AG04449 (cell line): ENCODE measurements around the gene POLE.

Experiments used
- CTCF ChIA-PET: fragments of 350-600 bp; formaldehyde crosslinking; extraction: SDS; loops from one replicate; lab custom pipeline; 2021; ENCODE audit warnings: antibody characterized with exemption; lab: Yijun Ruan, JAX
- POLR2A ChIA-PET: fragments of 400-600, 350-600 bp; formaldehyde crosslinking; extraction: SDS; loops from one replicate; lab custom pipeline; 2020; ENCODE audit warnings: antibody characterized with exemption, inconsistent platforms; lab: Yijun Ruan, JAX
- DNase-seq: peaks from one replicate; pipeline ENCODE4 v3.0.0-alpha.2; 2010; ENCODE audit warnings: low read depth, low spot score
- H3K4me3 ChIP-seq: 2 replicates; pipeline ENCODE4 v1.5.1; 2011; ENCODE audit warnings: low read depth, mild to moderate bottlenecking, control low read depth, low read length
- TF ChIP-seq, protein P1 (sequence below): IDR thresholded peaks from one replicate; pipeline ENCODE4 v1.5.1; 2011; ENCODE audit warnings: mild to moderate bottlenecking, moderate library complexity, low read length, control low read depth, inconsistent platforms; ENCODE audit not compliant: insufficient read depth; ENCODE audit errors: missing control alignments

The POLE gene

DNA sequence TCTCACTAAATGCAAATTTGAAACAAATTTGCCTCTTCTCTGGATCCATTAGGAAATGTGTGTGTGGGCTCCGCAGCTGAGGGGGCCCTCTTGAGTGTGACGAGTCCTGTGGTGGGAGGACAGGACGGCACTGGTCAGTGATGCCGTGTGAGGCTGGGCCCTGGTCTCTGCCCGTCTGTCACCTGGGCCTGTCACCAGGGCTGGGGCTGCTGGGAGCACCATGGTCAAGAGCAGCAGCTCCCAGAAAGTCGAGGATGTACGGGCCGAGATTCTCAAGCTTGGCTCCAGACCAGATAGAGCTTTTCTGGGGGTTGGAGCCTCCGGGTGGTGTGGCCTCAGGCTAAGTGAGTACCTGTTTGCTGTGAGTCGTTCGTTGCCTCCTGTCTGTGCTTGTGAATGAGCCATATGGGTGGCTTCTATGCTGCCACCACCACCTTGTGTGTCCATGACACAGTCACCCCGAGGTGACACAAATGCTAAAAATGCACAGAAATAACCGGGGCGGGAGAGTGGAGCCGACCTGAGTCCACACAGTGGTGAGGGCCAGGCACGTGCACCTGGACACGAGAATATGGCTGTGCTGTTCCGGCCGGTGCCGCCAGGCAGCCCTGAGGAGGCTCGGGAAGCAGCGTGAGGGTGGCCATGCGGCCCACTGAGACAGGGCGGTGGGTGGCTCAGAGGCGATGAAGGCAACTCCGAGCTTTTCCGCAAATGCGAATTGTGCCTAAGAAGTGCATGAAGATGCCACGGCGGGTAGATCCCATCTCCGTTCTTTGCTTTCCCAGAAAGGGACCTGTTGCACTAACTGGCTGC is 32.2 kb upstream of the POLE start:
- ChIA-PET CTCF (no interaction called here), POLR2A (no interaction called here)
- H3K4me3 ChIP-seq, result no peak overlapping the region
- DNase-seq, result no peak
- TF ChIP-seq, protein P1, sequence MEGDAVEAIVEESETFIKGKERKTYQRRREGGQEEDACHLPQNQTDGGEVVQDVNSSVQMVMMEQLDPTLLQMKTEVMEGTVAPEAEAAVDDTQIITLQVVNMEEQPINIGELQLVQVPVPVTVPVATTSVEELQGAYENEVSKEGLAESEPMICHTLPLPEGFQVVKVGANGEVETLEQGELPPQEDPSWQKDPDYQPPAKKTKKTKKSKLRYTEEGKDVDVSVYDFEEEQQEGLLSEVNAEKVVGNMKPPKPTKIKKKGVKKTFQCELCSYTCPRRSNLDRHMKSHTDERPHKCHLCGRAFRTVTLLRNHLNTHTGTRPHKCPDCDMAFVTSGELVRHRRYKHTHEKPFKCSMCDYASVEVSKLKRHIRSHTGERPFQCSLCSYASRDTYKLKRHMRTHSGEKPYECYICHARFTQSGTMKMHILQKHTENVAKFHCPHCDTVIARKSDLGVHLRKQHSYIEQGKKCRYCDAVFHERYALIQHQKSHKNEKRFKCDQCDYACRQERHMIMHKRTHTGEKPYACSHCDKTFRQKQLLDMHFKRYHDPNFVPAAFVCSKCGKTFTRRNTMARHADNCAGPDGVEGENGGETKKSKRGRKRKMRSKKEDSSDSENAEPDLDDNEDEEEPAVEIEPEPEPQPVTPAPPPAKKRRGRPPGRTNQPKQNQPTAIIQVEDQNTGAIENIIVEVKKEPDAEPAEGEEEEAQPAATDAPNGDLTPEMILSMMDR, result no peak

DNA sequence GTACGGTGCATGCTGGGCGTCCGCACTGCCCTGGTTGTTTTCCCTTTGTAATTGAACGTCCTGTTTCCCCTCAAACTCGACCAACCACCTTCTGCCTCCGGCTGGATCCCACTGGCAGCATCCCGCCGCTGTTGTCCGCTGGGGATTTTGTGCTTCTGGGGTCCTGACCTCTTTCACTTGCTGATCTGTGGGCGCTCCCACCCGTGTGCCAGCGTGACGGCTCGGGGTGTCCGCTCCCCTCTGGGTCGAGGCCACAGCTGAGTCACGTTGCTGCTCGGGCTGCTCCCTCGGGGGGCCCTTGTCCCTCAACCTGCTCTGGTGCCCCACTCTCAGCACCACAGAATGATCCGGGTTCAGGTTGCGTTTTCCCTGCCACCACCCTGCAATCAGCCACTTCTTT is 31.5 kb upstream of the POLE start:
- H3K4me3 ChIP-seq, result no peak overlapping the region
- CTCF ChIA-PET, result no interaction called here
- TF ChIP-seq, protein P1, result no peak
- DNase-seq, result no peak
- POLR2A ChIA-PET, result no interaction called here

DNA sequence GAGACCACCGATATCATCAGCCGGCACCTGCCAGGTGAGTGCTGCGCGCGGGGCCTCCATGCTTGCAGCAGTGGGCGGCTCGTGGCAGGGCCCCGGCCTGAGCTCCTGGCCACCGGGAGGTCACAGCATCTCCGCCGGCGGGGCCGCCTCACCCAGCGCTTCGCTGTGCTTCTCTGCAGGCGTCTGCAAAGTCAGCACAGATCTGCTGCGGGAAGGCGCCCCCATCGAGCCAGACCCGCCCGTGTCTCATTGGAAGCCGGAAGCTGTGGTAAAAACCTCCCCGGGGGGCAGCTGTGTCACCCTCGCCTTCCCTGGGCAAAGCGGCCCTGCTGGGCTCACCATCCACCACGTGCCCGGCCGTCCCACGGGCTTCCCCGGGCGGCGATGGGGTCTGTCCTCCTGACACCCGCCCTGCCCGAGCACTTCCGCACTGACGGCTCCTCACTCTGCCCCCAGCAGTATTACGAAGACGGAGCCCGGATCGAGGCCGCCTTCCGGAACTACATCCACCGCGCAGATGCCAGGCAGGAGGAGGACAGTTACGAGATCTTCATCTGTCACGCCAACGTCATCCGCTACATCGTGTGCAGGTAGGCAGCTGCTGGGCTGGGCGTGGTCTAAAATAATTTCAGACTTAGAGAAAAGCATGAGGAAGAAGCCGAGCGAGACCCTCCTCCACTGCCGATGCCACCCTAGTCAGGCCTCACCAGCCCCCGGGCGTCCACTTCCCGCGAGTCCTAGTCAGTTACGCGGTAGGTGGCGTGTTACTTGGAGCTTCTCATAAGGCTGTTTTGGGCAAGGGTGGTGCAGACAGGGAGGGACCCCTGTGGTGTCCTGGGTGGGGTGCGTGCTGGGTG is 30.6 kb upstream of the POLE start:
- POLR2A ChIA-PET, result interaction anchor here (0.5 kb wide), 1 partner anchor 16 kb away, joined by 3 read pairs; no protein-coding TSS in a partner anchor
- DNase-seq, result no peak
- TF ChIP-seq, protein P1, result no peak
- CTCF ChIA-PET, result no interaction called here
- H3K4me3 ChIP-seq, result no peak overlapping the region

DNA sequence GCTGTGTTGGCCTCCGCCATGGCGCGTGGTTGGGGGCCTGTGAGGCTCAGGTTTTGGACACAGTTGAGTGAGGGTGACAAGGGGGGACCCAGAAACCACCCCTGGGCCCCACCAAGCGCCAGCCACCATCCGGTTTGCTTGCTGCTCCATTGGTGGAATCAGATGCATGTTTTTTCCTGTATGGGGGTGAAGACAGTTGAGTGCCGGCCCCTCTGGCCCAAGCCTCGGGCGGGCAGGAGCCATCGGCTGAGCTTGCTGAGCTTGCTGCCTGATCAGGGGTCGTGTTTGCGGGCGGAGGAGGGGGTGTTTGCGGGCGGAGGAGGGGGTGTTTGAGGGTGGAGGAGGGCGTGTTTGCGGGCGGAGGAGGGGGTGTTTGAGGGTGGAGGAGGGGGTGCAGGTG is 29.9 kb upstream of the POLE start:
- ChIA-PET POLR2A (no interaction called here), CTCF (no interaction called here)
- DNase-seq, result no peak
- H3K4me3 ChIP-seq, result no peak overlapping the region
- TF ChIP-seq, protein P1, result no peak

DNA sequence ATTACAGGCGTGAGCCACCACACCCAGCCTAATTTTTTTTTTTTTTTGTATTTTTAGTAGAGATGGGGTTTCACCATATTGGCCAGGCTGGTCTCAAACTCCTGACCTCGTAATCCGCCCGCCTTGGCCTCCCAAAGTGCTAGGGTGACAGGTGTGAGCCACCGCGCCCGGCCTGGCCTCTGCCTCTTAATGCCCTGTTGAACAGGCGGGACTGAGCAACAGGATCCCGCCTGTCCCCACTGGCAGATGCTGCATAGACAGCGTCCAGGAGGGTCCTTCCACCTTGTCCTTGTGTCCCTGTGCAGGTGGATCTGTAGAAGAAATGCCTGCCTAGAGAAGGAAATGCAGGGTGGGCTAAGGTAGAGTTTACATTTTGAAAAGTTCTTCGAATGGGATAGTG is 29.2 kb upstream of the POLE start:
- CTCF ChIA-PET, result no interaction called here
- POLR2A ChIA-PET, result no interaction called here
- H3K4me3 ChIP-seq, result no peak overlapping the region
- TF ChIP-seq, protein P1, result no peak
- DNase-seq, result no peak

DNA sequence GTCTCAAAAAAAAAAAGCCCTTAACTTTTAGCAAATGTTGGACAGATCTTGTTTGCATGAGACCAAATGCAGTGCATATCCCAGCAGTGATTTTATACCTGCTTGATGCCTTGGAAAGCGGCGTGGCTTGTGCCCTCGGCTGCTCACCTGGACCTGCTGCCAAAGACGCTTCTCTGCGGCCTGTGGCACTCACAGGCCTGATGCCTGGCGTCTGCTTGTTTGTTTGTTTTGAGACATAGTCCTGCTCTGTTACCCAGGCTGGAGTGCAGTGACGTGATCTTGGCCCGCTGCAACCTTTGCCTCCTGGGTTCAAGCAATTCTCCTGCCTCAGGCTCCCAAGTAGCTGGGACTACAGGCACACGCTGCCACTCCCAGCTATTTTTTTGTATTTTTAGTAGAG is 28.7 kb upstream of the POLE start:
- TF ChIP-seq, protein P1, result no peak
- ChIA-PET CTCF (no interaction called here), POLR2A (no interaction called here)
- no peak overlapping the region for H3K4me3 ChIP-seq
- no peak for DNase-seq
